IPS-11a (cell line): ENCODE data around the gene LTN1.

ENCODE experiments used
- H3K4me3 ChIP-seq: one replicate; pipeline ENCODE4 v1.5.1; 2013; ENCODE audit warnings: low read depth, low read length, control low read depth

The LTN1 gene

DNA sequence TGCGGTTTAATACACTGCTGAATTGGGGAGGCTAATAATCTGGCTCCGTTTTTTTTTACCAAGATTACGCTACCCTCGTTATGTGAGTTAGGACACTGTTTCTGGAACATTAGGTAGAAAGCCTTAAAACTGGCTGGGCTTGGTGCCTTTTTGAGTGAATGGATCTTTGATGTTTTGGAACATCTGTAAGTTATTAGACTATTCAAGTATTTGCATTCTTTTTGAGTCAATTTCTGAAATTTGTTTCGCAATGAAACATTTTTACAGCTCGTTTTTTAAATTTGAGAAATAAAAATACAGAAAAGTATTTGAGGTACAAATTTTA is 106.9 kb downstream of the LTN1 start:
- H3K4me3 ChIP-seq: no peak overlapping the region

GRCh38 chr21:28884976-28885852 is 107.5 kb downstream of the LTN1 start:
- peak overlapping the region; percentile 89 for H3K4me3 ChIP-seq

GRCh38 chr21:28884481-28884880 is 108.2 kb downstream of the LTN1 start:
- H3K4me3 ChIP-seq: peak overlapping the region; percentile 89

DNA sequence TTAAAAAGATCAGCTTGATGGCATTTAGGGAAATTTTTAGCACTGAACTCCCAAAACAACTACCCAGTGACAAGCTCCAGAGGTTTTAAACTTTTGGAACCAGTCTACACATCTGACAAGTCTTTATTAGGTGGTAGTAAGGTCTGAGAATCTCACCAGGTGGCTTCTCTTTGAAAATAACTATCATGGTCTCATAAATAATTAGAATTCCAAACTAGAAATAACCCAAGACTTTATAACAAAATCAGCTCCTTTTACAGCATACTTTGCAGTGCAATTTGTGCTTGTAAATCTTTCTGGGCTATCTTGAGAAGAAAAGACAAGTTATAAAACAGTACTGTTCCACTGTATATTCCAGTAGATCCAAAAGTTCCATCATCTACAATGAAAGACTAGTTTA is 108.7 kb downstream of the LTN1 start:
- H3K4me3 ChIP-seq: no peak overlapping the region

DNA sequence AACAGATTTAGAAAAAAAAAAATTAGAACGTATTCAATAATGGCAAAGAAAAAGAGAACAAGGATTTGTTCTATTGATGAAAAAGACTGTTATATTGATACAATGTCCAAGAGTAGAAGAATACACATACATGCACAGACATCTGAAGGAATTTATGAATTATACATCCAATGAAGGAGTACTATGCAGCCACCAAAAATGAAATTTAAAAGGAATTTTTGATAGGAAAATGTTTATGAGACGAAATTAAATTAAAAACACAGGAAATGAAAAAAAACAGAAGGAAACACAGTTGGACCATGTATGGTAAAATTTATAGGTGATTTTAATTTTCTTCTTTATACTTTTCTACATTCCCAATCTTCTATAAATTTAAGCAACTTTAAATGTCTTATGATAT is 110.3 kb downstream of the LTN1 start:
- no peak overlapping the region for H3K4me3 ChIP-seq
